Measurements from ENCODE around the gene CD8B.

GRCh38 chr2:86826951-86827350 lies 34.7 kb downstream of the CD8B start:
- TF ChIP-seq CTCF (IDR thresholded peaks at IDR 0.05) (no peak), EP300 (IDR thresholded peaks at IDR 0.05) (no peak), POLR2A (IDR thresholded peaks at IDR 0.05) (no peak), POLR2AphosphoS5 (IDR thresholded peaks at IDR 0.05) (no peak)

Measured in stomach (tissue), 4 donors.